ENCODE data around the gene PPP1R14B. TPM values are rescaled to one million over a fixed set of nuclear protein-coding genes. Genes with fewer than 3 reads are reported as not detected.
A peak's percentile ranks its signal among the peaks of the same experiment; 100 is the strongest.

PPP1R14B gene
- total and polyA plus RNA-seq, 5 donors: 75.3 to 146 (median 99.9) TPM

- Histone ChIP-seq H3K9me3 (ENCODE audit: control insufficient read depth, low read length) (no peaks in the 10 kb centered on the region), H3K27ac (ENCODE audit: low read length) (no peak overlapping the region), H3K27me3 (ENCODE audit: control insufficient read depth, insufficient read depth) (no peaks in the 10 kb centered on the region), H3K4me1 (ENCODE audit: control insufficient read depth, insufficient read depth, low read length) (peaks cover under 1% of the 10 kb centered on the region), H3K4me3 (ENCODE audit: low read length) (no peak overlapping the region)
- peak in 2 of 3 donors; percentile 52 to 59 for DNase-seq
- ATAC-seq: peak; percentile 15 to 29
- intact Hi-C loops (cut with DNase I): no loop called here
- WGBS: 77% methylated on average over 17 of the region's 17 CpGs
Observed at GRCh38 chr11:64276653-64277431, 30.1 kb upstream of the PPP1R14B start.

- intact Hi-C loops (cut with DNase I): no loop called here
- Histone ChIP-seq H3K9me3 (ENCODE audit: control insufficient read depth, low read length) (no peaks in the 10 kb centered on the region), H3K27me3 (ENCODE audit: control insufficient read depth, insufficient read depth) (no peaks in the 10 kb centered on the region), H3K4me3 (ENCODE audit: low read length) (no peak overlapping the region), H3K27ac (ENCODE audit: low read length) (no peak overlapping the region), H3K4me1 (ENCODE audit: control insufficient read depth, insufficient read depth, low read length) (no peaks in the 10 kb centered on the region)
- no peak for ATAC-seq
- 89% methylated on average over 2 of the region's 2 CpGs for WGBS
- no peak for DNase-seq
Observed at GRCh38 chr11:64275841-64276240, 29.1 kb upstream of the PPP1R14B start.

DNA sequence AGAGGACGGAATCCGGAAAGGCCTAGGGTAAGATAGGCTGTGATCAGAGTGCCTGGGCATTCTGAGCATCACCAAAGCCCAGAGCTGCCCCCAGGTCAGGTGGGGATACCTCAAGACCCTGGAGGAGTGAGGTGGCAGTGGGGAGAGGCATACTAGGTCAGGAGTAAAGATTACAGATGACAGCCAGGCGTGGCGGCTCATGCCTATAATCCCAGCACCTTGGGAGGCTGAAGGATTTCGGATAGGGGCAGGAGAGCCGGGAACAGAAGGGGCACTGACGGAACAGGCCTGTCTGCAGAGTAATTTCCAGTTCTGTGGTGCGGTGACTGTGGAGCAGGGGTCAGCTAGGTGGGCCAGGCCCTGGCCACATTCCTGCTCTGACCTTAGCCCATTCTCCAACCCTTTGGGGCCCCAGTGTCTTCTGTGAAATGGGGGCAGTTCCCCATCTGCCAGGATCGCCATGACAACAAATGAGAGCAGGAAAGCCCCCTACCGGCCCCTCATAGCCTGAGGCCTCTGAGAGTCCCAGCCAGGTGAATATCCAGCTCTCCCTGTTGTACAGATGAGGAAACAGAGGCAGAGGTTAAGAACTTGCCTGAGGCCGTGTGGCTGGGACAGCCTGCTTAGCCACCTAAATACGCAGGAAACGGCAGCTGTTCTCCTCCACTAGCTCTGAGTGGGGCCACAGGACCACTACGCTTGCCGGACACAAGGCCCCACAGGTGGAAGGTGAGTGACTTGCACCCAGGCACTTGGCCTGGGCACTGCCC, 28.5 kb upstream of the PPP1R14B start:
- no peaks in the 10 kb centered on the region for H3K4me1 ChIP-seq (ENCODE audit: control insufficient read depth, insufficient read depth, low read length)
- intact Hi-C loops (cut with DNase I): no loop called here

GRCh38 chr11:64269540-64270220, 22.9 kb upstream of the PPP1R14B start:
- peak; percentile 87 to 92 for ATAC-seq
- peak overlapping the region; percentile 99 for H3K27ac ChIP-seq (ENCODE audit: low read length)
- H3K4me3 ChIP-seq (ENCODE audit: low read length): peak overlapping the region; percentile 69
- under 1% methylated on average over 58 of the region's 58 CpGs for WGBS
- no peaks in the 10 kb centered on the region for H3K4me1 ChIP-seq (ENCODE audit: control insufficient read depth, insufficient read depth, low read length)
- intact Hi-C loops (cut with DNase I): no loop called here
- H3K27me3 ChIP-seq (ENCODE audit: control insufficient read depth, insufficient read depth): no peaks in the 10 kb centered on the region
- DNase-seq: peak; percentile 97 to 99 (median 99)
- H3K9me3 ChIP-seq (ENCODE audit: control insufficient read depth, low read length): no peaks in the 10 kb centered on the region

More for the DNA sequence above, 28.5 kb upstream of the PPP1R14B start:
- no peak overlapping the region for H3K27ac ChIP-seq (ENCODE audit: low read length)
- ATAC-seq (no peak), DNase-seq (peak in 1 of 3 donors; percentile 39)
- H3K27me3 ChIP-seq (ENCODE audit: control insufficient read depth, insufficient read depth): no peaks in the 10 kb centered on the region
- 89% methylated on average over 15 of the region's 15 CpGs for WGBS
- H3K9me3 ChIP-seq (ENCODE audit: control insufficient read depth, low read length): no peaks in the 10 kb centered on the region
- H3K4me3 ChIP-seq (ENCODE audit: low read length): no peak overlapping the region

DNA sequence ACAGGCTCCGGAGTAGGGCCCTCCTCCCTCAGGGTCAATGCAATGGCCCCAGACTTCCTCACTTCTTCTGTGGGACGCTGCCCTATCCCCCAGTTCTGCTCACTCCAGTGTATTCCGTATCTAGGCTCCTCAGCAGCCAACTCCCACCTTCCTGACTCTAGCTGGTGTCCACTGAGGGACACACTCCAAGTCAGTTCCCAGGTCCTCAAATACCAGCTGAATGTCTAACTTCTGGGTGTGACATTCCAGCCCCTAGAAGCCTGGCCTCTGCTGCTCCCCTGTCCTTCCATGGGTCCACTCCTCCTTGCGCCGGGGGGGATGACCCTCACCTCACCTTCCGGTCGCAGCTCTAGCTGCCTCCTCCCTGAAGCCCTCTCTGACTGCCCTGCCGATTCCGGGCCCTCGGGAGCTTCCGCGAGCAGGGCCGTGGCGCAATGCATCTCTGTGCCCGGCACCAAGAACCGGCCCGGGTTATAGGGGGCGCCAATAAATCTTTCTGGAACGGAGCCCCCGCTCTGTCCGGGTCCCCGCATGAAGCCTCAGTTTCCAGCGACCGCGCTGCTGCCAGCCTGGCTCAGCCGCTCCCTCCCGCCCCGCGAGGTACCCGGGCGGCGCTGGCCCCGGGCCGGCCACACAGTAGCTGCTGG, 22.3 kb upstream of the PPP1R14B start:
- Histone ChIP-seq H3K27ac (ENCODE audit: low read length) (peak overlapping the region; percentile 87), H3K4me1 (ENCODE audit: control insufficient read depth, insufficient read depth, low read length) (no peaks in the 10 kb centered on the region), H3K9me3 (ENCODE audit: control insufficient read depth, low read length) (no peaks in the 10 kb centered on the region), H3K4me3 (ENCODE audit: low read length) (peak overlapping the region; percentile 46), H3K27me3 (ENCODE audit: control insufficient read depth, insufficient read depth) (no peaks in the 10 kb centered on the region)
- ATAC-seq (peak; percentile 12 to 38), DNase-seq (peak; percentile 82 to 88 (median 88))
- intact Hi-C loops (cut with DNase I): no loop called here
- under 1% methylated on average over 34 of the region's 34 CpGs for WGBS

- WGBS: 26% methylated on average over 23 of the region's 23 CpGs
- peak overlapping the region; percentile 46 for H3K4me3 ChIP-seq (ENCODE audit: low read length)
- no peaks in the 10 kb centered on the region for H3K27me3 ChIP-seq (ENCODE audit: control insufficient read depth, insufficient read depth)
- peak overlapping the region; percentile 87 for H3K27ac ChIP-seq (ENCODE audit: low read length)
- no peaks in the 10 kb centered on the region for H3K9me3 ChIP-seq (ENCODE audit: control insufficient read depth, low read length)
- intact Hi-C loops (cut with DNase I): no loop called here
- no peaks in the 10 kb centered on the region for H3K4me1 ChIP-seq (ENCODE audit: control insufficient read depth, insufficient read depth, low read length)
- peak; percentile 88 to 94 (median 92) for DNase-seq
- peak; percentile 3 to 26 for ATAC-seq
Observed at GRCh38 chr11:64268025-64268892, 21.5 kb upstream of the PPP1R14B start.

DNA sequence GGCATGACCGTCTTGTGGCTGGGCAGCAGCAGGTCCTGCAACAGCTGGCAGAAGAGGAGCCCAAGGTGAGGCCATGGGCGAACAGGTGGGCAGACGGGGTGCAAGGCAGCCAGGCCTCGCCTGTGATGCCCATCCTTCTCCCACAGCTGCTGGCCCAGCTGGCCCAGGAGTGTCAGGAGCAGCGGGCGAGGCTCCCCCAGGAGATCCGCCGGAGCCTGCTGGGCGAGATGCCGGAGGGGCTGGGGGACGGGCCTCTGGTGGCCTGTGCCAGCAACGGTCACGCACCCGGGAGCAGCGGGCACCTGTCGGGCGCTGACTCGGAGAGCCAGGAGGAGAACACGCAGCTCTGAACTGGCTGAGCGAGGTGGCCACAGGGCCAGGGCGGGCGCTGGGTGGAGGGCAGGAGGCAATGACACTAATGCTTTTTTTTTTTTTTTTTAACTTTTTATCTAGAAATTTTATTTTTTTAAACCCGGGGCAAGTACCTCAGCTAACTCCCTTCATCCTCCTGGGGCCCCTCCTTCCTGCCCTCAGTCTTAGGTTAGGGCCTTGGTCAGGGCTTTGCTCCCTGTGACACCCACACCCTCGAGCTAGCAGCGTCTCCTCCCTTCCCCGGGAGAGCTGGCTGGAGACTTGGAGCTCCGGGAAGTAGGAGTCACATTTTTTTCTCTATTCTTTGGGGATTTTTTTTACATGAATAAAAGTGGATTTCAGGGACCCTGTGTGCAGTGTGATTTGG, 20.6 kb upstream of the PPP1R14B start:
- Histone ChIP-seq H3K4me3 (ENCODE audit: low read length) (no peak overlapping the region), H3K27me3 (ENCODE audit: control insufficient read depth, insufficient read depth) (no peaks in the 10 kb centered on the region), H3K9me3 (ENCODE audit: control insufficient read depth, low read length) (no peaks in the 10 kb centered on the region), H3K4me1 (ENCODE audit: control insufficient read depth, insufficient read depth, low read length) (no peaks in the 10 kb centered on the region), H3K27ac (ENCODE audit: low read length) (peak overlapping the region; percentile 87)
- peak in 2 of 3 donors; percentile 77 to 83 for DNase-seq
- no peak for ATAC-seq
- 74% methylated on average over 27 of the region's 27 CpGs for WGBS
- intact Hi-C loops (cut with DNase I): no loop called here

DNA sequence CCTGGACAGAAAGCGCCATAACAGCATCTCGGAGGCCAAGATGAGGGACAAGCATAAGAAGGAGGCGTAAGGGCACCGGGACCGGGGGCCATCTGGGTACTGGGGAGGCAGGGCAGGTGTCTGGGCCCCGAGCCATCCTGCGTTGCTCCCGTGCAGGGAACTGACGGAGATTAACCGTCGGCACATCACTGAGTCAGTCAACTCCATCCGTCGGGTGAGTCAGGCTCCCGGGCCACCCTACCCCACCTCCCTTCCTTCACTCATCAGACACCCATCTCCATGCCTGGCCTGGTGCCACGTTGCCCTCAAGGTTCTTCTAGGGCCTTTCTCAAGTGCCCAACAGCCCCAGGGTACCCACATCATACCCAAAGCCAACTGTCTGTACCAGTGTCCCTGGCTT, 19.6 kb upstream of the PPP1R14B start:
- H3K4me3 ChIP-seq (ENCODE audit: low read length): no peak overlapping the region
- H3K27me3 ChIP-seq (ENCODE audit: control insufficient read depth, insufficient read depth): no peaks in the 10 kb centered on the region
- no peaks in the 10 kb centered on the region for H3K4me1 ChIP-seq (ENCODE audit: control insufficient read depth, insufficient read depth, low read length)
- no peak overlapping the region for H3K27ac ChIP-seq (ENCODE audit: low read length)
- intact Hi-C loops (cut with DNase I): no loop called here
- peak in 2 of 3 donors; percentile 71 to 72 for DNase-seq
- H3K9me3 ChIP-seq (ENCODE audit: control insufficient read depth, low read length): no peaks in the 10 kb centered on the region
- no peak for ATAC-seq
- WGBS: 90% methylated on average over 15 of the region's 15 CpGs

DNA sequence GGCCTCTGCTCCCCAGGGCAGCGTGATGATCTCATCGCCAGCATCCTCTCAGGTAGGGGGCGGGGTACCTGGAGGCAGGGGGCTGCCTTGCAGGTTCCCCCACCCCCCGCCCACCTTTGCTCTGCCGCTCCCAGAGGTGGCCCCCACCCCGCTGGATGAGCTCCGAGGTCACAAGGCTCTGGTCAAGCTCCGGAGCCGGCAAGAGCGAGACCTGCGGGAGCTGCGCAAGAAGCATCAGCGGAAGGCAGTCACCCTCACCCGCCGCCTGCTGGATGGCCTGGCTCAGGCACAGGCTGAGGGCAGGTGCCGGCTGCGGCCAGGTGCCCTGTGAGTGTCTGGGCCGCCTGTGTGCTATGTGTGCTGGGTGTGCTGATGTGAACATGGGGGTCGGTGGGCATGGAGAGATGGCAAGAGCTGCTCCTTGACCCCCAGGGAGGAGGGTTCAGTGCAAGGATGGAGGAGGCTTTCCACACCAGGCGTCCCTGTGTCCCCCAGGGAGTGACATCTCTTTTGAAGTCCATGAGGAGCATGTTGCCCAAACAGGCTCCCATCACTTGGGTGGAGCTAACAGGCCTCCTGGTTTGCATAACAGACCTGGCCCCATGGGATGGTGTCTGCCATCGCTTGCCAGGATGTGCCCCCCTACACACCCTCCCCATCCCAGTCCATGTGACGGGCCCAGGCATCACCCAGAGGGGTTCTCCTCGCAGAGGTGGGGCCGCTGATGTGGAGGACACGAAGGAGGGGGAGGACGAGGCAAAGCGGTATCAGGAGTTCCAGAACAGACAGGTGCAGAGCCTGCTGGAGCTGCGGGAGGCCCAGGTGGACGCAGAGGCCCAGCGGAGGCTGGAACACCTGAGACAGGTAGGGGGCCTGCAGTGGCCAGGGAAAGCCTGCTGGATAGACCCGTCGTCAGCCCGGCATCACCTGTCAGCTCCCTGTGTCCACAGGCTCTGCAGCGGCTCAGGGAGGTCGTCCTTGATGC, 18.7 kb upstream of the PPP1R14B start:
- DNase-seq: peak in 2 of 3 donors; percentile 61
- ATAC-seq: no peak
- intact Hi-C loops (cut with DNase I): no loop called here
- no peaks in the 10 kb centered on the region for H3K4me1 ChIP-seq (ENCODE audit: control insufficient read depth, insufficient read depth, low read length)
- H3K27me3 ChIP-seq (ENCODE audit: control insufficient read depth, insufficient read depth): no peaks in the 10 kb centered on the region
- H3K9me3 ChIP-seq (ENCODE audit: control insufficient read depth, low read length): no peaks in the 10 kb centered on the region
- 93% methylated on average over 35 of the region's 35 CpGs for WGBS
- H3K27ac ChIP-seq (ENCODE audit: low read length): no peak overlapping the region
- no peak overlapping the region for H3K4me3 ChIP-seq (ENCODE audit: low read length)

Measured in right cardiac atrium (tissue), 5 donors.